GM10248 (cell line): ENCODE data around the gene KIT.

ENCODE experiments used
- CTCF ChIA-PET: fragments of 300-600 bp; sonication (Branson Sonifier 250); formaldehyde crosslinking; extraction: SDS; loops from one replicate; lab custom pipeline; 2021; ENCODE audit warnings: antibody characterized with exemption; lab: Yijun Ruan, JAX
- POLR2A ChIA-PET: fragments of 350-650 bp; sonication (Branson Sonifier 250); formaldehyde crosslinking; extraction: SDS; loops from one replicate; lab custom pipeline; 2020; ENCODE audit warnings: antibody characterized with exemption; lab: Yijun Ruan, JAX
- DNase-seq: peaks from one replicate; pipeline ENCODE4 v3.0.0; 2012; ENCODE audit errors: extremely low spot score
- CTCF ChIP-seq: IDR thresholded peaks from 2 replicates; pipeline ENCODE4 v1.5.1; 2012; ENCODE audit warnings: mild to moderate bottlenecking, low read depth; ENCODE audit errors: extremely low read depth, missing control alignments, control extremely low read depth

The KIT gene

GRCh38 chr4:54743562-54743961 is 85.8 kb downstream of the KIT start:
- ChIA-PET POLR2A (no interaction called here), CTCF (no interaction called here)
- DNase-seq, result no peak
- no peak for TF ChIP-seq CTCF

GRCh38 chr4:54744487-54744886 is 86.7 kb downstream of the KIT start:
- POLR2A ChIA-PET, result no interaction called here
- DNase-seq, result no peak
- TF ChIP-seq CTCF, result no peak
- CTCF ChIA-PET, result interaction anchor here (1.5 kb wide), 1 partner anchor 8 kb away, joined by 3 read pairs; no protein-coding TSS in a partner anchor

GRCh38 chr4:54745031-54745770 is 87.4 kb downstream of the KIT start:
- ChIA-PET CTCF (interaction anchor here (1.5 kb wide), 1 partner anchor 9 kb away, joined by 3 read pairs; no protein-coding TSS in a partner anchor), POLR2A (no interaction called here)
- no peak for DNase-seq
- no peak for TF ChIP-seq CTCF

GRCh38 chr4:54746218-54746617 is 88.5 kb downstream of the KIT start:
- DNase-seq, result no peak
- TF ChIP-seq CTCF, result no peak
- CTCF ChIA-PET, result interaction anchor here (1.5 kb wide), 1 partner anchor 10 kb away, joined by 3 read pairs; no protein-coding TSS in a partner anchor
- POLR2A ChIA-PET, result no interaction called here

- no peak for TF ChIP-seq CTCF
- no peak for DNase-seq
- CTCF ChIA-PET, result interaction anchor here (1.2 kb wide), 1 partner anchor 13 kb away, joined by 4 read pairs; no protein-coding TSS in a partner anchor
- POLR2A ChIA-PET, result no interaction called here
These were observed 92.6 kb downstream of the KIT start for GRCh38 chr4:54750341-54750740.

GRCh38 chr4:54754394-54754793 is 96.6 kb downstream of the KIT start:
- DNase-seq, result no peak
- POLR2A ChIA-PET, result no interaction called here
- CTCF ChIA-PET, result interaction anchor here (0.9 kb wide), 1 partner anchor 28 kb away, joined by 3 read pairs; no protein-coding TSS in a partner anchor
- TF ChIP-seq CTCF, result no peak
